ENCODE results near the gene CABLES1.

The CABLES1 gene

GRCh38 chr18:23196119-23197007, 61.1 kb downstream of the CABLES1 start:
- peak; percentile 57 for DNase-seq

- DNase-seq = no peak
These were observed 63.0 kb downstream of the CABLES1 start for GRCh38 chr18:23198217-23198845.

GRCh38 chr18:23200756-23201155, 65.5 kb downstream of the CABLES1 start:
- DNase-seq = no peak

- no peak for DNase-seq
These were observed 66.5 kb downstream of the CABLES1 start for GRCh38 chr18:23201741-23202140.

GRCh38 chr18:23203891-23204432, 68.7 kb downstream of the CABLES1 start:
- DNase-seq = no peak

- DNase-seq = no peak
These were observed 69.4 kb downstream of the CABLES1 start for GRCh38 chr18:23204589-23205235.

- no peak for DNase-seq
These were observed 70.7 kb downstream of the CABLES1 start for GRCh38 chr18:23205980-23206379.

- peak; percentile 36 for DNase-seq
These were observed 72.1 kb downstream of the CABLES1 start for GRCh38 chr18:23207191-23207955.

- DNase-seq = no peak
These were observed 72.7 kb downstream of the CABLES1 start for GRCh38 chr18:23207994-23208393.

GRCh38 chr18:23208600-23208999, 73.3 kb downstream of the CABLES1 start:
- DNase-seq = no peak

- no peak for DNase-seq
These were observed 73.7 kb downstream of the CABLES1 start for GRCh38 chr18:23209031-23209430.

GRCh38 chr18:23209796-23210195, 74.5 kb downstream of the CABLES1 start:
- no peak for DNase-seq

GRCh38 chr18:23210526-23210925, 75.2 kb downstream of the CABLES1 start:
- DNase-seq = no peak

- no peak for DNase-seq
These were observed 75.9 kb downstream of the CABLES1 start for GRCh38 chr18:23211146-23211545.

- DNase-seq = no peak
These were observed 76.9 kb downstream of the CABLES1 start for GRCh38 chr18:23212161-23212560.

- no peak for DNase-seq
These were observed 77.9 kb downstream of the CABLES1 start for GRCh38 chr18:23213200-23213599.

GRCh38 chr18:23217781-23218180, 82.5 kb downstream of the CABLES1 start:
- DNase-seq = no peak

GRCh38 chr18:23220355-23220754, 85.1 kb downstream of the CABLES1 start:
- DNase-seq = no peak

- DNase-seq = no peak
These were observed 88.4 kb downstream of the CABLES1 start for GRCh38 chr18:23223641-23224040.

- DNase-seq = no peak
These were observed 90.2 kb downstream of the CABLES1 start for GRCh38 chr18:23225503-23225902.

GRCh38 chr18:23226391-23226790, 91.1 kb downstream of the CABLES1 start:
- DNase-seq = no peak

GRCh38 chr18:23226930-23227725, 91.8 kb downstream of the CABLES1 start:
- DNase-seq = no peak

Data from NCI-H82 (cell line).